NK-92 (cell line): Measurements from ENCODE around the gene POTEB2.
"Not testable (repeated sequence)": the region's sequence is repeated elsewhere in the genome, so short reads cannot be mapped to it uniquely, and the experiment has no call there.

ENCODE experiments used
- DNase-seq: peaks from one replicate; lab custom pipeline; 2025; ENCODE audit not compliant: unreplicated experiment; lab: John Stamatoyannopoulos, UW

Gene POTEB2

DNA sequence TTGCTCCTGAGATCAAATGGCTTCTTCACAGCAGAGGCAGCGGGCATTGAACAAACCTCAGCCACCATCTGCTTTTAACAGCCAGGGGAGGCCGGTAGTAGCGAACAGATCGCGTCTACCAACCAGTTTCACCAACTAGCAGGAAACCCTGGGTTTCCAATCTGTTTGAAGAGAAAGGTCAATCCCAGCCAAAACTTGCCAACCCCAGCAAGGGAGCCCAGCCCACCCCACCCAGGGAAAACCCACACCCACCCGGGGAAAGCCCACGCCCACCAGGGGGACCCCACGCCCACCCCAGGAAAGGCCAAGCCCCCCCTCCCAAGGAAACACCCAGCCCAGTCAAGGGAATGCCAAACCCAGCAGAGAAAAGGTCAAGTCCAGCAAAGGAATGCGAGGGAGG is at the start of gene POTEB2:
TSS of gene POTEB2 (minus strand) at position 101 of the 400 bp plus-strand sequence. CDS start at position 68, 33 bp downstream.
- not testable (repeated sequence) for DNase-seq

- not testable (repeated sequence) for DNase-seq
Observed at GRCh38 chr15:20879916-20880315, 13.8 kb upstream of the POTEB2 start.

- DNase-seq: not testable (repeated sequence)
Observed at GRCh38 chr15:20878464-20878863, 12.3 kb upstream of the POTEB2 start.

DNA sequence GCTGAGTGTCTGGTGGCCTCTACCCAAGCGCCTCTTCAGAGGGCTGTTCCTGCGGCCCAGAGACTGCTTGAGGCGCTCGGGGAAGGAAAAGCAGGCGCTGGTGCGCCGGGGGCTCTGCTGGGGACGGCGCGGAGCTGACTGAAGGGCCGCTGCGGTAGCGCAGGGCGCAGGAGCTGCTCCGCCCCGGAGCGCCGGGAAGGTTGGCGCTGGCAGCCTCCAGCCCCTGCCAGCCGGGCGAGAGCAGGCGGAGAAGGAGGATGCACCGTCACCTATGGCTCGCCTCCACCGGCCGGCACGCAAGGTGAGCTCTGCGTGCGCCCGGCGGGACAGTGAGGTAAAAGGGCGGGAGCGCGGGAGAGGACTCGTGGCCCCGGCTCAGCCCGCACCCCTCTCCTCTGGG is 11.7 kb upstream of the POTEB2 start:
- DNase-seq: not testable (repeated sequence)
